Measurements from ENCODE around the gene NFAM1.

The NFAM1 gene

DNA sequence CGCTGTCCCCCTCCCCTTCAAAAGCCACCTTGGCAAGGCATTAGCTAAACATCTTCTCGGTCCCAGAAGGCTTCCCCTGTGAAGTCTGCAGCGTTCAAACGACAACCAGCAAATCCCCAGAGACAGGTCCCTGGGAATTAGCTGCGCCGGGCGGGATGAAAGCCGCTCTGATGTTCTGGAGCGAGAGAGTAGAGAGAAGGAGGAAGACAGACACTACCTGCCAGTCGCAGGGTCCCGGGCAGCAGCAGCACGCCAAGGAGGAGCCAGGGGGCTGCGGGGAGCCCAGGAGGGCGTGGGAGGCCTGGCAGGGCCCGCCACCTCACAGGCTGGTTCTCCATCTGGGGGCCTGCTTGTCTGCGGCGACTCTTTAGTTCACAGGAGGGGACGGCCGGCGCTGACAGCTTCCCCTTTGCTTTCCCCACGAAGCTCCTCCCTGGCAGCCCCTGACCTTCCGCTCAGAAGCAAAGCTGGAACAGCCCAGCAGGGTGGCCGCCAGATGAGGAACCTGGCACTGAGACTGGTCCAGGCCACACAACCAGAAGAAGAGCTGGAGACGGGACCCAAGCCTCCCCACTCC, at the start of gene NFAM1:
NFAM1 (minus strand) TSS at position 384 of the 577 bp plus-strand sequence; CDS start at position 338, 46 bp downstream.
- DNase-seq: no peak

- DNase-seq: no peak
These were observed 42.9 kb upstream of the NFAM1 start for GRCh38 chr22:42475122-42475521.

DNA sequence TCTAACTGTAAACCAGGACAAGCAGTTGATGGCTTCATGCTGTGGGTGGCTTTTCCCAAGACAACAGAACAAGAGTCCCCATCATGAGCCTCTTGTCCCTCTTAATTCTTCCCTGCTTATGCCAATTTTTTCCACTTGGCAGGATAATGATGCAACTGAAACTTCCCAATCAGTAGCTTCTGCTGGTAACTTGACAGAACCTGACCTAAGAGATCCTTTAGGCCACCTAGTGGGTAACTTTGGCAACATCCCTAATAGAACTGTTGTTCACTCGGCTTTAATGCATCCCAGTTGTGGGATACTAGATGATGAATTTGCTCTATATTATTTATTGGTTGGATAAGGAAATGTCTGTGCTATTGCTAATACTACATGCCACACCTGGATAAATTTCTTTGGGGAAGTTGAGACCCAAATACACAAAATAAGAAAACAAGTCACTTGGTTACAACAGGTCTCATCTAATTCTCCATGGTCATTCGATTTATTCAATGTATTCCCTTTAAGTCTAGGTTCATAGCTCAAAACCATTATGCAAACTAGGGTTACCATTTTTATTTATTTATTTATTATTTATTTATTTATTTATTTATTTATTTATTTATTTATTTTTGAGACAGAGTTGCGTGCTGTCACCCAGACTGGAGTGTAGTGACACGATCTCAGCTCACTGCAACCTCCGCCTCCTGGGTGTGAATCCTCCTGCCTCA, 41.4 kb upstream of the NFAM1 start:
- no peak for DNase-seq

GRCh38 chr22:42472671-42473070, 40.5 kb upstream of the NFAM1 start:
- no peak for DNase-seq

DNA sequence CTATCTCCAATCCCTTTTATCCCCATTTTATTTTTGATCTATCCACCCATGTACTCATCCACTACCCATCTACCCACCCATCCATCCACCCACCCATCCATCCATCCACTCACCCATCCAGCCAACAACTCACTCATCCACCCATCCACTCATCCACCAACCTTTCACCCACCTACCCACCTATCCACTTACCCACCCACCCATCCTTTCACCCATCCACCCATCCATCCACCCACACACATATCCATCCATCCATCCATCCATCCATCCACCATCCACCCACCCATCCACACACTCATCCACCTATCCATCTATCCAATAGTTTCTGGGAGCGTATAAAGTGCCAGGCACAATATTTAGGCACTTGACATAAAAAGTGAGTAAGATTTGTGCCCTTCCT, 39.2 kb upstream of the NFAM1 start:
- DNase-seq: no peak

- no peak for DNase-seq
These were observed 38.3 kb upstream of the NFAM1 start for GRCh38 chr22:42470366-42471082.

DNA sequence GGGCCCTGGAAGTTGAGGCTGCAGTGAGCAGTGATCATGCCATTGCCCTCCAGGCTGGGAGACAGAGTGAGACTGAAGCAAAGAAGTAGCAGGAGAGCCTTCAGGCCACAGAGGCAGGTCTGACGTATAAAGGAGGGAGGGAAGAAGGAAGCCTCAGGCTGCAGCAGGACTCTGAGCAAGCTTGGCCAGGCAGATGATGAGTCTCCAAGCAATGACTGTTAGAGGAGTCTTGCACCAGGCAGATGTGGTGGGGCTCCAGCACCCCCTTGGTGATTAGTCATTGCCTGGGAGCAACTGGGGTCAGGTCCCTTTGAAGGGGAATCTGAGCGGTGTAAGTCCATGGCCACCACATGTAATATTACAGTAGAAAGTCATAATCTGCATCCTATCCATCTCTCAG, 36.6 kb upstream of the NFAM1 start:
- no peak for DNase-seq

- DNase-seq: no peak
These were observed 29.8 kb upstream of the NFAM1 start for GRCh38 chr22:42462016-42462415.

DNA sequence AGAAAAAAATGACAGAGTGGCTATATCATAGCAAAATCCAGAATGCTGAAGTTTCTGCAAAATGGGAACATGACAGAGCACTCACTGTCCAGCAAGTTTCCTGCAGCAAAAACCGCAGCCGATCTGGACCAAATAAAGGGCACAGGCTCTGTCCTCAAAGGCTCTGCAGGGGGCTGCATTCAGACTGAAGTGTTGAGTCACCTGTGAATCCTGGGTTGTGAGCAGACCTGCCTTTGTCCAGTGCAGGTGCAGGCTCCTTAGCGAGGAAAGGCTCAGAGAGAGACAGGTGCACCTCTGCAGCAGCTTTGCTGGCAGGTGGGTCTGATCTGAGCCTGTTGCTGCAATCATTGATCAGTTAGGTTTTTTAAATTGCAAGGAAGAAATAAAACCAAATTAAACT, 29.3 kb upstream of the NFAM1 start:
- DNase-seq: no peak

- no peak for DNase-seq
These were observed 27.3 kb upstream of the NFAM1 start for GRCh38 chr22:42459287-42460063.

GRCh38 chr22:42452916-42453315, 20.7 kb upstream of the NFAM1 start:
- DNase-seq: no peak

DNA sequence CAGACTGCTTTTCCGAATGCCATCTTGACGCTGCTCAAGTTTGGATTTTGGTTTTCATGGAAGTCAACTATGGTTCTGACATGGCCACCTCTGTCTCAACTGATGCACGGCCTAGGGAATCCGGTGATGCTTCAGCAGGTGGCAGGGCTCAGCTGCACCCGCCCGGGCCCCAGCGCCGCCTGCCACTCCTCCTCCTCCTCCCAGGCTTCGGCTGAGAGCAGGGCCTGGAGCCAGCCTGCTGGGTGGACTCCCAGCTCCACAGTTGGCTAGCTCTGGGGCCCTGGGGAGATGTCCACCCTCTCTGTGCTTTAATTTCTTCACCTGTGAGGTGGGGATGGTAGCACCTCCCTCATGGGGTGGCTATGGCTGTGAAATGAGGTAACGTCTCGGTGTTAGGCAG, 20.3 kb upstream of the NFAM1 start:
- DNase-seq: no peak

DNA sequence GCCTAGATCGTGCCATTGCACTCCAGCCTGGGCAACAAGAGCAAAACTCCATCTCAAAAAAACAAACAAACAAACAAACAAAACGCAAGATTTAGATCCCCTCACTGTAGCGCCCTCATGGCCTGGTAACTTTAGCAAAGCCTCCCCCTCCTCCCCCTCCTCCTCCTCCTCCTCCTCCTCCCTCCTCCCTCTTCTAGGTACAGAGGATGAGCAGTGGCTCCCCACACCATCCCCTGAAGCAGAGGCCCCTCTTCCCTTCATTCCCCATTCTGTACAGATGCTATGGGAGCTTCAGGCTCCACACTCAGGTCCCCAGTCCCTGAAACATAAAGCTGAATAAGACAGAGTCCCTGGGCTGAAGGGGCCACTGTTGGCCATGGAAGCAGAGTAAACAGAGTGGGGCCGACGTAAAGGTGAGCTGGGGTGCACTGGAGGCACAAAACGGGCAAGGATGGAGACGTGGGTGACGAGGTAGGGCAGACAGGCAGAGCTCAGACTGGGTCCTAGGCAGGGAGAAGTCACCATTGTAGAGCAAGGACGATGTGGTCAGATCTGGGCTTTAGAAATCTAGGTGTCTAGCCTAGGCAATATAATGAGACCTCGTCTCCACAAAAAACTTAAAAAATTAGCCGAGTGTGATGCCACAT, 19.4 kb upstream of the NFAM1 start:
- DNase-seq: no peak

DNA sequence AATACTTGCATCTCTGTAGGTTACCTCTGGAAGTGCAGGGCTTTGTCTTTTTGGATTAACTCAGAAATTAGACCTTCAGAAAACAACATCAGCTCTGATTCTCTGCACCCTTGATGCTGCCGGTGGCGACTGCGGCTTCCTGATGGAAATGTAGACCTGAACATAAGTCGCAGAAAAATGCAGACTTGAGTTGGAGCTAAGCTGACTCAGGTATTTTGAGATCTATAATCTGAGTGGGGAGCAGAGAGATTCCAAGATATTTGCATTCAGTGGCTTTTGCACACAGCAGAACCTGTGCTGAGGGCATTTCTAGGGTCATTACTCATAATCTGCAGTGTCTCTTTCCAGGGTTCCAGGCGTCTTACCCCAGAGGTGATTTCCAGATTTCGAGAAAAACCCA, 18.7 kb upstream of the NFAM1 start:
- no peak for DNase-seq

DNA sequence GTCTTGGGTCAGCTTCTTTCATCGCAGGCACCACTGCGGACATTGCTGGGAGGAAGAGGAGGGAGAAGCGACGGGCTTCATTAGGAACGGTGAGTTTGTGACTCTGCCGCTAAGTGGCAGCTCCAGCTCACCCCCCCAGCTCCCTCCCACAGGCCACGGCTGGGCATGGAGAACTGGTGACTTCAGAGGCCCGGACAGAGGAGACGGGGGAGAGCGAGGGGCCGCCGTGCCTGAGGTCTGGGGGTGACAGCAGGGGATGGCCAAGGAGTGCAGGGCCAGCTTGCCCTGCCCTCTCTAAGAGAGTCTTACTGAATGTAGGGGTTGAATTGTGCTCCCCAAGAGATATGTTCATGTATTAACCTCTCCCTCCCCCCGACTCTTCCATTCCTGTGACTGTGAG, 13.9 kb upstream of the NFAM1 start:
- no peak for DNase-seq

- DNase-seq: no peak
These were observed 12.1 kb upstream of the NFAM1 start for GRCh38 chr22:42444077-42444904.

GRCh38 chr22:42443240-42444076, 11.3 kb upstream of the NFAM1 start:
- no peak for DNase-seq

- DNase-seq: no peak
These were observed 10.5 kb upstream of the NFAM1 start for GRCh38 chr22:42442748-42443147.

DNA sequence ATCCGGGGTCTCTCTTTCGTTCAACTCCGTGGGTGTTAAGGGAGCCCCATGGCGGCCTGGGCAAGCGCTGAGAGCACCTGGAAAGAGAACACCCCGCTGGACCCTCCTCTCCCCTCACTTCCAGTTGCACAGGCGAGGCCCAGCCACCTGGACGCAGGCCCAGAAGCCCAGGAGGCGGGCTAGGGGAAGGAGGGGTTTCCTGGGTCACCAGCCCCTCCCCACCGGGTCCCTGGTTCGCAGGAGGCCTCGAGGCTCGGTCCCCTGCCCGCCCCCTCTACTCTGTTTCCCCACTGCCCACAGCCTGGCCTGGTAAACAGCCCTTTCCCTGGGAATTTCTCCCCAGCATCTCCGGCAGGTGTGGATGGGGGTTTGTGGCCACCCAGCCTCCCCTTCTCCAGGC, 8.5 kb upstream of the NFAM1 start:
- DNase-seq: no peak

GRCh38 chr22:42439821-42440674, 7.8 kb upstream of the NFAM1 start:
- no peak for DNase-seq
